Endothelial cell of umbilical vein (primary cell): ENCODE results near the gene IL24. TPM values are rescaled to one million over a fixed set of nuclear protein-coding genes. Genes with fewer than 3 reads are reported as not detected.

Experiments used
- BruUV-seq: library from RNA; stranded (reverse); fragments of 400-500 nt; replicated peaks from 2 replicates; lab custom pipeline; 2021; lab: Mats Ljungman, UMichigan
- CTCF ChIA-PET: fragments of 300-600, 350-600 bp; sonication (Branson Sonifier 250); formaldehyde crosslinking; loops from one replicate; lab custom pipeline; 2021; ENCODE audit warnings: antibody characterized with exemption, inconsistent platforms; lab: Charles Lee
- POLR2A ChIA-PET: fragments of 300-600, 350-600 bp; sonication (Branson Sonifier 250); formaldehyde crosslinking; loops from one replicate; lab custom pipeline; 2021; ENCODE audit warnings: antibody characterized with exemption, inconsistent platforms; lab: Charles Lee
- DNase-seq: peaks from one replicate; pipeline ENCODE4 v3.0.0-alpha.2; 2011; ENCODE audit warnings: low read depth, low spot score
- FAIRE-seq: peaks from 2 replicates; lab custom pipeline; 2011; peaks lifted over from hg19 to GRCh38; lab: Jason Lieb, UNC
- H2AFZ ChIP-seq: 2 replicates; pipeline ENCODE4 v1.6.0; 2012; ENCODE audit warnings: low read depth, low read length, control low read depth, inconsistent platforms
- H3K27ac ChIP-seq: 2 replicates; pipeline ENCODE4 v1.5.1; 2011; ENCODE audit warnings: low read depth, mild to moderate bottlenecking, control low read depth, low read length, moderate library complexity; ENCODE audit not compliant: insufficient read depth
- H3K27me3 ChIP-seq, 2 experiments: 2 replicates each; pipeline versions ENCODE4 v1.6.0 to v1.6.1; 2011; ENCODE audit warnings: low read length in 2 of 2, mixed read lengths in 1 of 2; ENCODE audit not compliant: control insufficient read depth in 2 of 2, insufficient read depth in 2 of 2
- H3K36me3 ChIP-seq, 2 experiments: 2 replicates in 1 of 2; 3 replicates in 1 of 2; pipeline ENCODE4 v1.5.1; 2011; ENCODE audit warnings: low read length in 2 of 2, mild to moderate bottlenecking in 1 of 2, moderate library complexity in 1 of 2; ENCODE audit not compliant: control insufficient read depth in 2 of 2, insufficient read depth in 2 of 2; ENCODE audit errors: extremely low read depth in 1 of 2
- H3K4me1 ChIP-seq: 3 replicates; pipeline ENCODE4 v1.5.1; 2011; ENCODE audit warnings: mild to moderate bottlenecking, low read length; ENCODE audit not compliant: control insufficient read depth, insufficient read depth; ENCODE audit errors: extremely low read depth
- H3K4me2 ChIP-seq: 2 replicates; pipeline ENCODE4 v1.6.1; 2011; ENCODE audit warnings: low read length, control low read depth, mixed read lengths; ENCODE audit not compliant: insufficient read depth
- H3K4me3 ChIP-seq, 3 experiments: fragments of 200-600 bp in 1 of 3; sonication (generic), shearing (Covaris generic) in 1 of 3; replicated peaks in 1 of 3; 2 replicates each; pipeline ENCODE4 v1.5.1; 2011 to 2016; ENCODE audit warnings: control low read depth in 3 of 3, low read length in 3 of 3, mild to moderate bottlenecking in 2 of 3, inconsistent platforms in 1 of 3, low read depth in 1 of 3, moderate library complexity in 1 of 3; ENCODE audit not compliant: insufficient read depth in 1 of 3
- H3K79me2 ChIP-seq: 2 replicates; pipeline ENCODE4 v1.6.0; 2012; ENCODE audit warnings: low read length, inconsistent platforms; ENCODE audit not compliant: control insufficient read depth, insufficient read depth
- H3K9ac ChIP-seq: replicated peaks from 2 replicates; pipeline ENCODE3; 2011; ENCODE audit warnings: low read length, control low read depth; ENCODE audit not compliant: insufficient read depth; ENCODE audit errors: extremely low read depth
- H3K9me1 ChIP-seq: replicated peaks from 3 replicates; pipeline ENCODE4 v1.6.0; 2011; ENCODE audit warnings: mild to moderate bottlenecking, low read length; ENCODE audit not compliant: control insufficient read depth, insufficient read depth; ENCODE audit errors: extremely low read depth
- H3K9me3 ChIP-seq: replicated peaks from 2 replicates; pipeline ENCODE4 v1.5.1; 2012; ENCODE audit warnings: low read length, inconsistent platforms; ENCODE audit not compliant: control insufficient read depth, insufficient read depth
- H4K20me1 ChIP-seq: replicated peaks from 2 replicates; pipeline ENCODE3; 2011; ENCODE audit warnings: mild to moderate bottlenecking, low read length; ENCODE audit not compliant: control insufficient read depth, insufficient read depth; ENCODE audit errors: extremely low read depth
- CTCF ChIP-seq, 2 donors: IDR thresholded peaks; 1 replicate in 1 of 2; 2 replicates in 1 of 2; pipeline ENCODE4 v1.5.1; 2011; ENCODE audit warnings: low read length in 2 of 2, mild to moderate bottlenecking in 2 of 2, moderate library complexity in 2 of 2, control low read depth in 1 of 2, inconsistent platforms in 1 of 2, low read depth in 1 of 2; ENCODE audit not compliant: insufficient read depth in 1 of 2; ENCODE audit errors: extremely low read depth in 1 of 2
- EZH2 ChIP-seq: IDR thresholded peaks from 2 replicates; pipeline ENCODE4 v1.6.1; 2012; ENCODE audit warnings: borderline replicate concordance, low read depth, mild to moderate bottlenecking, moderate library complexity, low read length, inconsistent platforms; ENCODE audit not compliant: severe bottlenecking
- FOS ChIP-seq: IDR thresholded peaks from 2 replicates; pipeline ENCODE4 v1.6.1; 2011; ENCODE audit warnings: mild to moderate bottlenecking, low read length, moderate library complexity, borderline replicate concordance; ENCODE audit not compliant: insufficient read depth
- GATA2 ChIP-seq: IDR thresholded peaks from 2 replicates; pipeline ENCODE4 v1.7.0; 2011; ENCODE audit warnings: low read depth, mild to moderate bottlenecking, moderate library complexity, mixed read lengths, low read length; ENCODE audit not compliant: insufficient read length, insufficient read depth
- JUN ChIP-seq: IDR thresholded peaks from 2 replicates; pipeline ENCODE4 v1.6.1; 2011; ENCODE audit warnings: borderline replicate concordance, low read depth; ENCODE audit not compliant: insufficient read length, insufficient read depth
- MAX ChIP-seq: IDR thresholded peaks from 2 replicates; pipeline ENCODE4 v1.6.1; 2011; ENCODE audit not compliant: insufficient read depth, insufficient read length
- MYC ChIP-seq: IDR thresholded peaks from one replicate; pipeline ENCODE4 v1.6.1; 2011; ENCODE audit warnings: mild to moderate bottlenecking, low read depth, low read length
- POLR2A ChIP-seq: IDR thresholded peaks from 2 replicates; pipeline ENCODE4 v1.6.1; 2012; ENCODE audit warnings: low read depth, mild to moderate bottlenecking, control low read depth, low read length
- POLR2AphosphoS5 ChIP-seq: IDR thresholded peaks from 2 replicates; pipeline ENCODE4 v1.6.1; 2012; ENCODE audit warnings: low read depth, mild to moderate bottlenecking, control low read depth, low read length, moderate library complexity; ENCODE audit not compliant: insufficient read depth
- dilution Hi-C: fragments of 300-500 bp; cut with MboI; formaldehyde crosslinking; loops from one replicate; pipeline ENCODE4 v1.15.0; 2019; ENCODE audit warnings: low sequenced_read_pairs; ENCODE audit not compliant: extremely low pct_ligation_motif_present
- intact Hi-C: fragments of 100-400 bp; cut with micrococcal nuclease; formaldehyde crosslinking; loops from one replicate; pipeline ENCODE4 v1.10.0; 2022
- polyA plus RNA-seq, 4 experiments: library from polyadenylated mRNA; depleted of rRNA in 3 of 4; stranded (reverse) in 3 of 4; unstranded in 1 of 4; fragments of >200 nt; gene quantifications; 2 replicates each; pipeline versions ENCODE4 v1.2.1 to v1.2.3, GENCODE V29; 2011 to 2012; ENCODE audit warnings: missing spikeins in 1 of 4
- total RNA-seq: library from RNA; stranded (reverse); gene quantifications from 2 replicates; pipeline ENCODE4 v1.2.3, GENCODE V29; 2021

Gene IL24
- total and polyA plus RNA-seq, 2 donors (not counting 3 experiments of a cell fraction or from before 2014, with no cell fraction given): not detected

- Histone ChIP-seq H3K79me2 (no peaks in the 10 kb centered on the region), H2AFZ (no peak overlapping the region), H3K27ac (no peak overlapping the region), H3K4me2 (no peak overlapping the region), H4K20me1 (no peaks in the 10 kb centered on the region), H3K4me1 (no peaks in the 10 kb centered on the region), H3K27me3 (peaks cover 0 to 3% of the 10 kb centered on the region in 2 experiments), H3K9me3 (no peaks in the 10 kb centered on the region), H3K9ac (no peak overlapping the region), H3K36me3 (no peaks in the 10 kb centered on the region), H3K4me3 (no peak overlapping the region), H3K9me1 (no peaks in the 10 kb centered on the region)
- no peak for FAIRE-seq
- POLR2A ChIA-PET: no interaction called here
- DNase-seq: no peak
- TF ChIP-seq MAX: no peak
- TF ChIP-seq EZH2: no peak
- TF ChIP-seq FOS: no peak
- TF ChIP-seq POLR2AphosphoS5: no peak
- no peak for TF ChIP-seq CTCF (IDR thresholded peaks at IDR 0.05; ENCODE audit: extremely low read depth in 1 of 2, insufficient read depth in 1 of 2, low read depth in 1 of 2, low read length in 2 of 2)
- no peak for TF ChIP-seq GATA2
- TF ChIP-seq JUN: no peak
- no peak for TF ChIP-seq POLR2A
- TF ChIP-seq MYC: no peak
- intact Hi-C loops (no loop called here), dilution Hi-C loops (no loop called here)
- BruUV-seq: no TSS peak
- CTCF ChIA-PET: interaction anchor here (0.6 to 1.8 kb wide), 4 partner anchors 23 to 909 kb away, joined by 3 to 4 read pairs (median 4); no protein-coding TSS in a partner anchor
These were observed 42.7 kb upstream of the IL24 start for GRCh38 chr1:206854401-206855129.
